ENCODE measurements around the gene KCNIP1.

DNA sequence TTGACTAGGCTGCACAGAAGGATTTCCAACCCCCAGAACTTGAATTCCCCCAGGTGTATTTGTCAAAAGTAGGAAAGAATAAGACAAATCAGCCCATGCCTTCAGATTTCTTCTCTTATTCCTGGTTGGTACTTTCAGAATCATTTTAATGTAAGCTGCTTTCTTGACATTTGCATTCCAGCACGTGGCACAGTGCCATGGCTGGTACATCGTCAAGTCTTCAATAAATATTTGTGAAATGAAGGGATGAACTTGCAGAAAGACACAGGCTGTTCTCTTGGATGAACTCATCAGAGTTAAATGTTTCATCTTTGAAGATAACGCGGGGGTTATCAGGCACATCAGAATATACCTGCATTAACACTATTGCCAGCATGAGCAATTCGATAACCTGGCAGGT, 14.5 kb downstream of the KCNIP1 start:
- TF ChIP-seq EZH2phosphoT487 (IDR thresholded peaks at IDR 0.05; ENCODE audit: borderline replicate concordance): no peak
- TF ChIP-seq, protein P1, sequence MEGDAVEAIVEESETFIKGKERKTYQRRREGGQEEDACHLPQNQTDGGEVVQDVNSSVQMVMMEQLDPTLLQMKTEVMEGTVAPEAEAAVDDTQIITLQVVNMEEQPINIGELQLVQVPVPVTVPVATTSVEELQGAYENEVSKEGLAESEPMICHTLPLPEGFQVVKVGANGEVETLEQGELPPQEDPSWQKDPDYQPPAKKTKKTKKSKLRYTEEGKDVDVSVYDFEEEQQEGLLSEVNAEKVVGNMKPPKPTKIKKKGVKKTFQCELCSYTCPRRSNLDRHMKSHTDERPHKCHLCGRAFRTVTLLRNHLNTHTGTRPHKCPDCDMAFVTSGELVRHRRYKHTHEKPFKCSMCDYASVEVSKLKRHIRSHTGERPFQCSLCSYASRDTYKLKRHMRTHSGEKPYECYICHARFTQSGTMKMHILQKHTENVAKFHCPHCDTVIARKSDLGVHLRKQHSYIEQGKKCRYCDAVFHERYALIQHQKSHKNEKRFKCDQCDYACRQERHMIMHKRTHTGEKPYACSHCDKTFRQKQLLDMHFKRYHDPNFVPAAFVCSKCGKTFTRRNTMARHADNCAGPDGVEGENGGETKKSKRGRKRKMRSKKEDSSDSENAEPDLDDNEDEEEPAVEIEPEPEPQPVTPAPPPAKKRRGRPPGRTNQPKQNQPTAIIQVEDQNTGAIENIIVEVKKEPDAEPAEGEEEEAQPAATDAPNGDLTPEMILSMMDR (conservative IDR thresholded peaks at IDR 0.05; ENCODE audit: low read length): no peak

All from Loucy (cell line).